Natural killer cell (primary cell): ENCODE results near the gene NTM. TPM values are rescaled to one million over a fixed set of nuclear protein-coding genes. Genes with fewer than 3 reads are reported as not detected.

Source experiments
- ATAC-seq, 3 donors: fragments of 150-1000 bp in 2 of 3; fragments of 200-7000 bp in 1 of 3; cut with Tn5 transposase; 1 replicate in 1 of 3; 2 replicates in 2 of 3; pipeline ENCODE4 v1.10.0; 2021; ENCODE audit warnings: mild to moderate bottlenecking in 2 of 3, moderate library complexity in 2 of 3
- DNase-seq, 2 donors: peaks; one replicate each; pipeline versions ENCODE4 v3.0.0 to v3.0.0-alpha.2; 2013 to 2021; ENCODE audit warnings: mixed read lengths in 1 of 2
- H3K27ac ChIP-seq: one replicate; pipeline ENCODE4 v1.5.1; 2013; ENCODE audit warnings: mild to moderate bottlenecking, low read length
- H3K27me3 ChIP-seq: one replicate; pipeline ENCODE4 v1.6.1; 2013; ENCODE audit warnings: low read length; ENCODE audit not compliant: control insufficient read depth, insufficient read depth
- H3K36me3 ChIP-seq: one replicate; pipeline ENCODE4 v1.6.1; 2013; ENCODE audit warnings: low read length; ENCODE audit not compliant: control insufficient read depth, insufficient read depth
- H3K4me1 ChIP-seq: one replicate; pipeline ENCODE4 v1.6.1; 2013; ENCODE audit warnings: low read length; ENCODE audit not compliant: control insufficient read depth, insufficient read depth
- H3K4me3 ChIP-seq: one replicate; pipeline ENCODE4 v1.5.1; 2013; ENCODE audit warnings: low read length
- H3K9me3 ChIP-seq: one replicate; pipeline ENCODE4 v1.6.1; 2013; ENCODE audit warnings: low read length; ENCODE audit not compliant: control insufficient read depth, insufficient read depth
- H3K27ac Mint-ChIP-seq, 2 donors: one replicate each; pipeline ENCODE4 v1.8.0; 2022; ENCODE audit warnings: mild to moderate bottlenecking in 2 of 2, mixed read lengths in 2 of 2, moderate library complexity in 1 of 2
- H3K27me3 Mint-ChIP-seq, 2 donors: one replicate each; pipeline ENCODE4 v1.8.0; 2022; ENCODE audit warnings: low read depth in 2 of 2, mixed read lengths in 2 of 2
- H3K36me3 Mint-ChIP-seq: one replicate; pipeline ENCODE4 v1.8.0; 2022; ENCODE audit warnings: mixed read lengths
- H3K4me1 Mint-ChIP-seq, 2 donors: one replicate each; pipeline ENCODE4 v1.8.0; 2022; ENCODE audit warnings: mixed read lengths in 2 of 2
- H3K4me3 Mint-ChIP-seq: one replicate; pipeline ENCODE4 v1.8.0; 2022; ENCODE audit warnings: mild to moderate bottlenecking, moderate library complexity, mixed read lengths
- H3K9me3 Mint-ChIP-seq, 2 donors: one replicate each; pipeline ENCODE4 v1.8.0; 2022; ENCODE audit warnings: mixed read lengths in 2 of 2
- WGBS: methylation state at CpG from one replicate; pipeline ENCODE4 v1.1.7; 2013; ENCODE audit warnings: missing lambda C conversion rate; ENCODE audit not compliant: insufficient coverage; 5-methylcytosine and 5-hydroxymethylcytosine counted together
- intact Hi-C: fragments of 100-400 bp; cut with micrococcal nuclease; formaldehyde crosslinking; loops from one replicate; pipeline ENCODE4 v1.14.2; 2022
- total RNA-seq, 4 donors: library from RNA; stranded (reverse); fragments of 120-200 nt in 1 of 4; gene quantifications; one replicate each; pipeline versions ENCODE4 v1.2.3 to v1.2.4, GENCODE V29; 2013 to 2022
- TF ChIP-seq, protein P1 (sequence below): fragments of 200-600 bp; IDR thresholded peaks from one replicate; pipeline ENCODE4 v1.8.0; 2022; ENCODE audit warnings: antibody characterized with exemption

Gene NTM
- total RNA-seq, 3 donors from 2014 or later (not counting 1 experiment from before 2014, with no cell fraction given), result not detected

DNA sequence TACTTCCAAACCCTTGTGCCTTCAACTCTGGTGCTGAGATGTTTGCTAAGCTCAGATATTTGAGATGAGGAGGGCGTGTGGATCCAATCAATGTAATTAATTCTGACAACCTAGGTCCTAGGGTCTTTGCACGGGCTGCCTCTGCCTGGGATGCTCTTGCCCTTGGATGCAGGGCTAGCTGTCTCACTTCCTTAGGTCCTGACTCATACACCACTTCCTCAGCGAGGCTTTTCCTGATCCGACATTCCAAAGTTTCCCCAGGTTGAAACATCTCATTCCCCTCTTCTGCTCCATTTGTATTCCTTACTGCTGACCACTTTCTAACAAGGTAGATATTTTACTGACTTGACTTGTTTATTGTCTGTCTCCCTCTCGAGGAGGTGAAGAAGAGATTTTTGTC is 43.0 kb upstream of the NTM start:
- Mint-ChIP-seq H3K9me3 (peaks cover 0 to 2% of the 10 kb centered on the region in 2 donors), H3K4me1 (no peaks in the 10 kb centered on the region), H3K27ac (no peak overlapping the region), H3K27me3 (no peaks in the 10 kb centered on the region), H3K36me3 (no peaks in the 10 kb centered on the region), H3K4me3 (no peak overlapping the region)
- WGBS, result 73% methylated on average over 5 of the region's 5 CpGs
- H3K9me3 ChIP-seq, result no peaks in the 10 kb centered on the region
- no peaks in the 10 kb centered on the region for H3K4me1 ChIP-seq
- H3K27me3 ChIP-seq, result no peaks in the 10 kb centered on the region
- H3K27ac ChIP-seq, result no peak overlapping the region
- DNase-seq, result no peak
- H3K36me3 ChIP-seq, result no peaks in the 10 kb centered on the region
- TF ChIP-seq, protein P1, sequence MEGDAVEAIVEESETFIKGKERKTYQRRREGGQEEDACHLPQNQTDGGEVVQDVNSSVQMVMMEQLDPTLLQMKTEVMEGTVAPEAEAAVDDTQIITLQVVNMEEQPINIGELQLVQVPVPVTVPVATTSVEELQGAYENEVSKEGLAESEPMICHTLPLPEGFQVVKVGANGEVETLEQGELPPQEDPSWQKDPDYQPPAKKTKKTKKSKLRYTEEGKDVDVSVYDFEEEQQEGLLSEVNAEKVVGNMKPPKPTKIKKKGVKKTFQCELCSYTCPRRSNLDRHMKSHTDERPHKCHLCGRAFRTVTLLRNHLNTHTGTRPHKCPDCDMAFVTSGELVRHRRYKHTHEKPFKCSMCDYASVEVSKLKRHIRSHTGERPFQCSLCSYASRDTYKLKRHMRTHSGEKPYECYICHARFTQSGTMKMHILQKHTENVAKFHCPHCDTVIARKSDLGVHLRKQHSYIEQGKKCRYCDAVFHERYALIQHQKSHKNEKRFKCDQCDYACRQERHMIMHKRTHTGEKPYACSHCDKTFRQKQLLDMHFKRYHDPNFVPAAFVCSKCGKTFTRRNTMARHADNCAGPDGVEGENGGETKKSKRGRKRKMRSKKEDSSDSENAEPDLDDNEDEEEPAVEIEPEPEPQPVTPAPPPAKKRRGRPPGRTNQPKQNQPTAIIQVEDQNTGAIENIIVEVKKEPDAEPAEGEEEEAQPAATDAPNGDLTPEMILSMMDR, result no peak
- intact Hi-C loops, result no loop called here
- no peak for ATAC-seq
- no peak overlapping the region for H3K4me3 ChIP-seq

DNA sequence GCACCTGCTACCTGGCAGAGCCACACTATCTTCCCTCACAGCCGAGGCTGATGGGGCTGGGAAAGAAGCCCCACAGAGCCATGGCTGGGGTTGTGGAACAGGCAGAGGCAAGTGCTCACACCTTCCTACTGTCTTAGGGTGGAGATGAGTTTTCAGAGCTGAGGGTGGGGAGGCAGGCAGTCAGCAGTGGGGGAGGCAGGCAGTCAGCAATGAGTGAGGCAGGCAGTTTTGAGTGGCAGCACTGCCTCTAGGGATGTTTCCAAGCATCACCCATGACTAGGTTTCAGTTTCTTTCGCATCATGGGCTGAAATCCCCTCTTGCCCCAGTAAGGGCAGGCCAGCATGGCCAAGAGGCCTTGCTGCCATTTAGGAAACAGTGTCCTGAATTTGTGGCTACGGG is 41.6 kb upstream of the NTM start:
- Histone ChIP-seq H3K27me3 (no peaks in the 10 kb centered on the region), H3K4me3 (no peak overlapping the region), H3K27ac (no peak overlapping the region), H3K9me3 (no peaks in the 10 kb centered on the region), H3K36me3 (no peaks in the 10 kb centered on the region), H3K4me1 (no peaks in the 10 kb centered on the region)
- Mint-ChIP-seq H3K4me1 (no peaks in the 10 kb centered on the region), H3K27me3 (no peaks in the 10 kb centered on the region), H3K9me3 (peaks cover 0 to 3% of the 10 kb centered on the region in 2 donors), H3K36me3 (no peaks in the 10 kb centered on the region), H3K4me3 (no peak overlapping the region), H3K27ac (no peak overlapping the region)
- DNase-seq (no peak), ATAC-seq (no peak)
- 86% methylated on average over 3 of the region's 3 CpGs for WGBS
- TF ChIP-seq, protein P1, result no peak
- intact Hi-C loops, result no loop called here

DNA sequence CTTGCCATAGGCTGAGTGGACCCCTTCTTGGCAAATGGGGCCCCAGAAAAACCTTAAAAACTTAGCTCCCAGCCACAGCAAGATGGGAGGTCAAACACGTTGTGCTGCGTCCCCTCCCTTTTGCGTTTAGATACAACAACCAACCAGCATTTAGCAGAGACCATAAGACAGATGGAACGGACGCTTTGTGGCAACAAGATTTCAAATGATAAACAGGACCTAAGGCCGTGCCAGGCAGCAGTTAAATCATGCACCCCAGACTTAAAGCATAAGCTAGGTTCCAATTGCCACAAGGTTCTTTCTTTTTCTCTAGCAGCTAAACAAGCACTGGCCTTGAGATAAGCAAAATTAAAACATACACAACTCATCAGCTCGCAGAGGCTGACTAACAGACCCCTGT is 39.4 kb upstream of the NTM start:
- no peaks in the 10 kb centered on the region for H3K4me1 Mint-ChIP-seq
- H3K27me3 ChIP-seq, result no peaks in the 10 kb centered on the region
- intact Hi-C loops, result no loop called here
- ATAC-seq, result no peak
- H3K4me3 ChIP-seq, result no peak overlapping the region
- no peak overlapping the region for H3K4me3 Mint-ChIP-seq
- H3K36me3 ChIP-seq, result no peaks in the 10 kb centered on the region
- H3K9me3 ChIP-seq, result no peaks in the 10 kb centered on the region
- no peaks in the 10 kb centered on the region for H3K4me1 ChIP-seq
- TF ChIP-seq, protein P1, result no peak
- no peak for DNase-seq
- WGBS, result 79% methylated on average over 7 of the region's 7 CpGs
- no peaks in the 10 kb centered on the region for H3K36me3 Mint-ChIP-seq
- peaks cover 0 to 3% of the 10 kb centered on the region in 2 donors for H3K9me3 Mint-ChIP-seq
- H3K27ac Mint-ChIP-seq, result no peak overlapping the region
- no peak overlapping the region for H3K27ac ChIP-seq
- no peaks in the 10 kb centered on the region for H3K27me3 Mint-ChIP-seq

DNA sequence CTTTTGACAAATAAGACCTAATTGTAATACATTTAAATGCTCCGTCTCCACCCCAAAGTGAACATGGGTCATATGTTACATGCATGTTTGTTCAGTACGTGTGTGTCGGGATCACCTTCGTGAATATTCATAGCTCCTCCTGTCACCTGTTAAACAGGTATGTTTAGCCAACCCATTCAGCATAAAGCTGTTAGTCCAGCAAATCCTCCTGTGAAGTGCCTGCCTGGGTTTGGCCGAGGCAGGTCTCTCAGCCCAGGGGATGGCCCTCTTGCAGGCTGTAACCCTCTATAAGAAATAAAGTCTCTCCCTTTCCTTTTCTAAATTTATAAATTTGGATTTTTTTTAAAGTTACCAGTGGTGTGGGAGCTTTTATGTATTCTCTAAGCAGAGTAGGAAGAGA is 38.9 kb upstream of the NTM start:
- TF ChIP-seq, protein P1, result no peak
- H3K4me3 Mint-ChIP-seq, result no peak overlapping the region
- intact Hi-C loops, result no loop called here
- H3K36me3 ChIP-seq, result no peaks in the 10 kb centered on the region
- no peak overlapping the region for H3K27ac ChIP-seq
- H3K27me3 Mint-ChIP-seq, result no peaks in the 10 kb centered on the region
- H3K4me3 ChIP-seq, result no peak overlapping the region
- H3K4me1 ChIP-seq, result no peaks in the 10 kb centered on the region
- H3K9me3 Mint-ChIP-seq, result peaks cover 0 to 3% of the 10 kb centered on the region in 2 donors
- no peak for ATAC-seq
- H3K27ac Mint-ChIP-seq, result no peak overlapping the region
- no peaks in the 10 kb centered on the region for H3K9me3 ChIP-seq
- DNase-seq, result no peak
- H3K4me1 Mint-ChIP-seq, result no peaks in the 10 kb centered on the region
- WGBS, result 85% methylated on average over 5 of the region's 5 CpGs
- no peaks in the 10 kb centered on the region for H3K27me3 ChIP-seq
- H3K36me3 Mint-ChIP-seq, result no peaks in the 10 kb centered on the region
